Uterus (tissue), 4 donors: ENCODE results near the gene ATF5. TPM values are rescaled to one million over a fixed set of nuclear protein-coding genes. Genes with fewer than 3 reads are reported as not detected.

Experiments used
- DNase-seq, 2 donors: peaks; one replicate each; pipeline ENCODE4 v3.0.0-alpha.2; 2019 to 2020
- H3K27ac ChIP-seq, 2 donors: fragments of 200-600 bp; sonication (generic); 1 replicate in 1 of 2; 2 replicates in 1 of 2; pipeline ENCODE4 v1.5.1; 2016 to 2018
- H3K27me3 ChIP-seq, 2 donors: fragments of 200-600 bp; sonication (generic); one replicate each; pipeline ENCODE4 v1.5.1; 2018 to 2019; ENCODE audit warnings: control low read depth in 1 of 2
- H3K36me3 ChIP-seq, 2 donors: fragments of 200-600 bp; sonication (generic); one replicate each; pipeline ENCODE4 v1.5.1; 2019; ENCODE audit warnings: control low read depth in 1 of 2
- H3K4me1 ChIP-seq, 2 donors: fragments of 200-600 bp; sonication (generic); one replicate each; pipeline ENCODE4 v1.5.1; 2018 to 2019; ENCODE audit warnings: control low read depth in 1 of 2
- H3K4me3 ChIP-seq, 2 donors: fragments of 200-600 bp; sonication (generic); 1 replicate in 1 of 2; 2 replicates in 1 of 2; pipeline ENCODE4 v1.5.1; 2018 to 2019; ENCODE audit warnings: mild to moderate bottlenecking in 1 of 2
- H3K9me3 ChIP-seq, 2 donors: fragments of 200-600 bp; sonication (generic); one replicate each; pipeline ENCODE4 v1.5.1; 2019; ENCODE audit warnings: control low read depth in 1 of 2
- POLR2A ChIP-seq, 2 donors: fragments of 450-650 bp; IDR thresholded peaks; one replicate each; pipeline ENCODE4 v1.6.1; 2016; ENCODE audit warnings: antibody characterized with exemption in 2 of 2, mild to moderate bottlenecking in 1 of 2, moderate library complexity in 1 of 2
- intact Hi-C: fragments of 100-400 bp; cut with DNase I; formaldehyde crosslinking; loops from one replicate; pipeline ENCODE4 v1.15.1; 2023; ENCODE audit warnings: low total_unique reads
- total RNA-seq, 4 donors: library from RNA; depleted of rRNA in 3 of 4; stranded (reverse); fragments of >200 nt in 3 of 4; gene quantifications; one replicate each; pipeline versions ENCODE4 v1.1.0 to v1.2.4, GENCODE V29; 2014 to 2023
- TF ChIP-seq, protein P1 (sequence below), 4 experiments: fragments of 200-600 bp in 2 of 4; fragments of 450-650 bp in 2 of 4; sonication (generic) in 2 of 4; IDR thresholded peaks; one replicate each; pipeline ENCODE4 v1.5.1; 2016 to 2019; ENCODE audit warnings: antibody characterized with exemption in 4 of 4, mild to moderate bottlenecking in 2 of 4, moderate library complexity in 1 of 4
- donor health status: DM: yes; HTN: yes; CAD: no.

Gene ATF5, protein sequence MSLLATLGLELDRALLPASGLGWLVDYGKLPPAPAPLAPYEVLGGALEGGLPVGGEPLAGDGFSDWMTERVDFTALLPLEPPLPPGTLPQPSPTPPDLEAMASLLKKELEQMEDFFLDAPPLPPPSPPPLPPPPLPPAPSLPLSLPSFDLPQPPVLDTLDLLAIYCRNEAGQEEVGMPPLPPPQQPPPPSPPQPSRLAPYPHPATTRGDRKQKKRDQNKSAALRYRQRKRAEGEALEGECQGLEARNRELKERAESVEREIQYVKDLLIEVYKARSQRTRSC
- 10 to 100 TPM in 1 of 4 donors, 1 to 10 TPM in 2, not detected in 1; 2.1 to 10.0 (median 3.6) TPM for total RNA-seq

DNA sequence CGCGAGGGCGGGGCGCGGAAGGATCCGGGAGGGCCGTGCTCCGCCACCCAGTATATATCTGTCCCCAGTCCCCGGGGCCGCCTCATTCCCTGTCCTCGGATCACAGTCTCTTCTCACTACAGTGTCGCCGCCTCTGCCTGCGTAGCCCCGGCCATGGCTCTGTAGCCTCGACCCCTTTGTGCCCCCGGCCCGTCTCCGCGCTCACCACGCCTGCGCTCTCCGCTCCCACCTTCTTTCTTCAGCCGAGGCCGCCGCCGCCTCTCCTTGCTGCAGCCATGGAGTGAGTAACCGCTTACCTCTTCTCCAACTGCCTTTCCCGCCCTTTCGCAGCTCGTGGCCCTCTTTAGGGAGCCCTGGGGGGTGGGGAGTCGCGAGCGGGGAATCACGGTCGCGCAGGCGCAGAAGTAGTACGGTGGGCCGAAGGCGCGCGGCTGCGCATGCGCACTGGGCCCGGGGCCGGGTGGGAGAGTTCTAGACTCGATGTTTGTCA is at the start of gene ATF5, which contains the start of gene NUP62:
Gene ATF5, plus strand, starts transcription at position 85 of the 490 bp plus-strand sequence. CDS start 1,646 bp downstream, outside the sequence.
Gene NUP62, minus strand, starts transcription at position 384 of the 490 bp plus-strand sequence. CDS start 19,697 bp downstream, outside the sequence.
- intact Hi-C loops = no loop called here
- no peak for TF ChIP-seq POLR2A (IDR thresholded peaks at IDR 0.05)
- TF ChIP-seq, protein P1, sequence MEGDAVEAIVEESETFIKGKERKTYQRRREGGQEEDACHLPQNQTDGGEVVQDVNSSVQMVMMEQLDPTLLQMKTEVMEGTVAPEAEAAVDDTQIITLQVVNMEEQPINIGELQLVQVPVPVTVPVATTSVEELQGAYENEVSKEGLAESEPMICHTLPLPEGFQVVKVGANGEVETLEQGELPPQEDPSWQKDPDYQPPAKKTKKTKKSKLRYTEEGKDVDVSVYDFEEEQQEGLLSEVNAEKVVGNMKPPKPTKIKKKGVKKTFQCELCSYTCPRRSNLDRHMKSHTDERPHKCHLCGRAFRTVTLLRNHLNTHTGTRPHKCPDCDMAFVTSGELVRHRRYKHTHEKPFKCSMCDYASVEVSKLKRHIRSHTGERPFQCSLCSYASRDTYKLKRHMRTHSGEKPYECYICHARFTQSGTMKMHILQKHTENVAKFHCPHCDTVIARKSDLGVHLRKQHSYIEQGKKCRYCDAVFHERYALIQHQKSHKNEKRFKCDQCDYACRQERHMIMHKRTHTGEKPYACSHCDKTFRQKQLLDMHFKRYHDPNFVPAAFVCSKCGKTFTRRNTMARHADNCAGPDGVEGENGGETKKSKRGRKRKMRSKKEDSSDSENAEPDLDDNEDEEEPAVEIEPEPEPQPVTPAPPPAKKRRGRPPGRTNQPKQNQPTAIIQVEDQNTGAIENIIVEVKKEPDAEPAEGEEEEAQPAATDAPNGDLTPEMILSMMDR (IDR thresholded peaks at IDR 0.05) = peak in 1 of 4 experiments; percentile 3
- Histone ChIP-seq H3K4me3 (peak within 1 kb of the TSS; percentile 86 to 94), H3K36me3 (no peaks in the 10 kb centered on the region), H3K27ac (peak within 1 kb of the TSS; percentile 90 to 92), H3K27me3 (no peaks in the 10 kb centered on the region), H3K4me1 (no peaks in the 10 kb centered on the region), H3K9me3 (no peaks in the 10 kb centered on the region)
- peak; percentile 88 to 90 for DNase-seq

GRCh38 chr19:49879243-49879963 is 49.6 kb upstream of the ATF5 start:
- Histone ChIP-seq H3K9me3 (no peaks in the 10 kb centered on the region), H3K27me3 (no peaks in the 10 kb centered on the region), H3K4me3 (no peak overlapping the region), H3K36me3 (no peaks in the 10 kb centered on the region), H3K27ac (no peak overlapping the region), H3K4me1 (peaks cover 0 to 7% of the 10 kb centered on the region in 2 donors)
- peak in 1 of 2 donors; percentile 24 for DNase-seq
- intact Hi-C loops = no loop called here
- TF ChIP-seq, protein P1 (IDR thresholded peaks at IDR 0.05) = no peak
- no peak for TF ChIP-seq POLR2A (IDR thresholded peaks at IDR 0.05)

GRCh38 chr19:49880162-49880869 is 48.7 kb upstream of the ATF5 start:
- no peaks in the 10 kb centered on the region for H3K9me3 ChIP-seq
- intact Hi-C loops = no loop called here
- H3K36me3 ChIP-seq = no peaks in the 10 kb centered on the region
- no peaks in the 10 kb centered on the region for H3K27me3 ChIP-seq
- TF ChIP-seq, protein P1 (IDR thresholded peaks at IDR 0.05) = no peak
- no peak for TF ChIP-seq POLR2A (IDR thresholded peaks at IDR 0.05)
- no peak overlapping the region for H3K4me3 ChIP-seq
- DNase-seq = peak in 1 of 2 donors; percentile 19
- no peak overlapping the region for H3K27ac ChIP-seq
- H3K4me1 ChIP-seq = peaks cover 0 to 7% of the 10 kb centered on the region in 2 donors

DNA sequence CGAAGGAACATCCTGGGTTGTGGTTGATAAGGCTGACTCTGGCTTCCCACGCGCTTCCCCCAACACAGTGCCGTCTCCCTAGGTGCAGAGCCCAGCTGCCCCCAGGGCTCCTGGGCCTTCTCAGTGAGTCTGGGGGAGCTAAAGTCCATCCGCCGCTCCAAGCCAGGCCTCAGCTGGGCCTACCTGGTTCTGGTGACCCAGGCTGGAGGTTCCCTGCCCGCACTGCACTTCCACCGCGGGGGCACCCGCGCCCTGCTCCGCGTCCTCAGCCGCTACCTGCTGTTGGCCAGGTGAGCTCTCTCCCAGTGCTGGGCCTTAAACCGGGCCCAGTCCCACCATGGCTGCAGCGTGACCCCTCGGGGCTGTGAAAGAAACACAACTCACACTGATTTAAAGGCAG is 47.8 kb upstream of the ATF5 start:
- no peaks in the 10 kb centered on the region for H3K36me3 ChIP-seq
- H3K4me3 ChIP-seq = no peak overlapping the region
- no peaks in the 10 kb centered on the region for H3K27me3 ChIP-seq
- intact Hi-C loops = no loop called here
- TF ChIP-seq POLR2A (IDR thresholded peaks at IDR 0.05) = no peak
- TF ChIP-seq, protein P1 (IDR thresholded peaks at IDR 0.05) = no peak
- H3K4me1 ChIP-seq = peaks cover 0 to 7% of the 10 kb centered on the region in 2 donors
- H3K9me3 ChIP-seq = no peaks in the 10 kb centered on the region
- H3K27ac ChIP-seq = no peak overlapping the region
- peak in 1 of 2 donors; percentile 17 for DNase-seq
